ENCODE measurements around the gene IL1R2. TPM values are rescaled to one million over a fixed set of nuclear protein-coding genes. Genes with fewer than 3 reads are reported as not detected.

Gene IL1R2
- total RNA-seq, 2 donors from 2014 or later, result 3.9 to 8.3 TPM

DNA sequence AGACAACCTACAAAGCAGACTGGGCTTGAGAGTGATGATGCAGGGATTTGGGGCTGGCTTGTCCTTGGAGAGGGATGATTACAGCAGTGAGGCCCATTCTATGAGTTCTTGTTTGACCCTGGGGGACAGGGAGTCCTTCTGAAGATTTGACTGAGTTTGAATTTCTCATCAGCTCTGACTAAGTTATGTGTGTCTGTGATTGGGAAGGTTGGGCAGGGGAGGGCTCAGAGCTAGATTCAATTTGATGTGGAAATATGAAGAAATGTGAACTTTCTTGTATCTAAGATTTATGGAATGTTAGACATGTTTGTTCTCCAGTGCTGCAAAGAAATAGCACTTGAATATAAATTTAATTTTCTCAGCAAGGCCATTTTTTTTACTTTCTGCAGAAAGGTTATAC, 19.9 kb upstream of the IL1R2 start:
- ATAC-seq (no peak), DNase-seq (no peak)
- intact Hi-C loops (cut with DNase I), result no loop called here

DNA sequence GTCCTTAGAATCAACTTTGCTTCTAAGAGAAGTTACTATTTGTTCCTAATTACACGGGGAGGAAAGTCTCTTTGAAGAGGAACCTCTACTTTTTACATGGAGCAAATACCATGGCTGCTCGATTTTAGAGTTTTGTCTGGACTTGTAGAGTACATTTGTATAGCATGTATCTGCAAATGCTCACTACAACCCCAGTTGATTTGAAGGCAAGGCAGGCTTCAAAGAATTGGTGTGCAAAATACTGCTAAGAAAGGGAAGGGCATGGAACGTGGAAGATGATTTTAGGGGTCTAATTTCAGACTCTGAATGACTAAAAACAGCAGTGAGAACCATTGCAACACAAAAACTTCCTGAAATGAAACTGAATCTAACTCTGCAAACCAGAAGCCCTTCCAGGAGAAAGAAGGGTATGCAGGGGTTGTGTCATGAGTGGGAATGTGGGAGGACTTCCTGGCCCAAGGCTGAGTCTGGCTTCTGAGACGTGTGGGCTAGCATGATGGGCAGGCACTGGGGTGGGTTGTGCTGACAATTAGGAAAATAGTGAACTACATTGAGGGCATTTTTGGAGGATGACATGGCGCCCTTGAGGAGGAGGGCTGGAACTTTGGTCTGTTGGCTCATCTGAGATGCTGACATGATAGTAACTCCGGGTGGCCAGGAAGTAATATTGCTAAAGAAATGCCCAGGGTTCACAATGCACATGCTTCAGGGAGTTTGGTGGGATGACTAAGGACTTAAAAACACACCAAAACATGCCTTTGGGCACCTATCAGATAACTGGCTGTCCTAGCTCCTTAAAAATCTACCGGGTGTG, 18.9 kb upstream of the IL1R2 start:
- intact Hi-C loops (cut with DNase I), result no loop called here
- DNase-seq (no peak), ATAC-seq (peak in 1 of 2 donors; percentile 55)

DNA sequence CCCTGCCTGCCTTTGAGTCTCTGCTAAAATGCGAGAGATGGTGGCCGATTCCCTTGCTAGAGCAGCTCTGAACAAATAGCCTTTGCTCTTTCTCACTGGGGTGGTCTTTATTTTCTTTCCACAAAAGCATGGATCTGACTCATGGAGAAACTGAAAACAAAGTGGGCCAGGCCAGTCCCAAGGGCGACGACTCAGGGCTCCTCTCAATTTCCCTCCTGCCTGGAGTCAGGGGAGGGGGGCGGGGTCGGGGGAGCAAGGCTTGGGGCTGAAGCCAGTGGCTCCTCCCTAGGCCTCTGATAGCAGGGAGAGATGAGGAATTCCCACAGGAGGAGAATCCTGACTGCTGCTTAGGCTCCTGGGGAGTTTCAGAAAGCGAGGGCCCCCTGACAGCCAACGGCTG, 17.1 kb upstream of the IL1R2 start:
- DNase-seq (no peak), ATAC-seq (no peak)
- intact Hi-C loops (cut with DNase I), result no loop called here

DNA sequence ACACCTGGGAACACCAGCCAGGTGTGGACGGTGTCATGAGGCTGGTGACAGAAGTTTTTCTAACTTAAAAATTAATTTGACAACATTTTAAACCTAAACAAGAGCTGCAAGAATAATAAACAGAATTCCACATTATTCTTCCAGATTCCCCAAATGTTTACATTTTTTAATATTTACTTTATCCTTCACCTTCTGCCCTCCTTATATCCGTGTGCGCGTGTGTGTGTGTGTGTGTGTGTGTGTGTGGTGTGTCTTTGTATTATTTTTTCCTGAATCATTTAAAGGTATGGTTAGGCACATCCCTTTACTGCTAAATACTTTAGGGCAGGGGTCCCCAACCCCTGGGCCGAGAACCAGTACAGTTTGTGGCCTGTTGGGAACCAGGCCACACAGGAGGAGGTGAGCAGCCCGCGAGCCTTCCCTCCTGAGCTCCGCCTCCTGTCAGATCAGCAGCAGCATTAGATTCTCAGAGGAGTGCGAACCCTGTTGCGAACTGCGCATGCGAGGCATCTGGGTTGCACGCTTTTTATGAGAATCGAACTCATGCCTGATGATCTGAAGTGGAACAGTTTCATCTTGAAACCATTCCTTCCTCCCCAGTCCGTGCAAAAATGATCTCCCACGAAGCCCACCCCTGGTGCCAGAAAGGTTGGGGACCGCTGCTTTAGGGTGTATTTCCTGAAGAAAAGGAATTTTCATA, 16.4 kb upstream of the IL1R2 start:
- DNase-seq (no peak), ATAC-seq (no peak)
- intact Hi-C loops (cut with DNase I), result no loop called here

DNA sequence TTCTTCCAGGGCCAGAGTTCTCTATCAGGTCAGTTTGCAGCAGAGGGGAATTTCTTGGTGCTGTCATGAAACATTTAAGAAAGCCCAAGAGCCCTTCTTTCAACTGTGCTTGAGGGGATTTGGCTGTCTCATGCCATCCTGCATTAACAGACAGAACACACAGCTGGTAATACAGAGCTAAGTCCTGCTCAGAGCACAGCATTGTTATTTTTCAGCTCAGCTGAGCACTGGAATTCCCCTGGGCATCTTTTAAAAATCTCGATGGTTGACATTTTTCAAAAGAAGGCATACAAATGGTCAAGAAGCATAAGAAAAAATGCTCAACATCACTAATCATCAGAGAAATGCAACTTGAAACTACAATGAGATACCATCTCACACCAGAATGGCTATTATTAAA, 14.9 kb upstream of the IL1R2 start:
- ATAC-seq (no peak), DNase-seq (no peak)
- intact Hi-C loops (cut with DNase I), result no loop called here

DNA sequence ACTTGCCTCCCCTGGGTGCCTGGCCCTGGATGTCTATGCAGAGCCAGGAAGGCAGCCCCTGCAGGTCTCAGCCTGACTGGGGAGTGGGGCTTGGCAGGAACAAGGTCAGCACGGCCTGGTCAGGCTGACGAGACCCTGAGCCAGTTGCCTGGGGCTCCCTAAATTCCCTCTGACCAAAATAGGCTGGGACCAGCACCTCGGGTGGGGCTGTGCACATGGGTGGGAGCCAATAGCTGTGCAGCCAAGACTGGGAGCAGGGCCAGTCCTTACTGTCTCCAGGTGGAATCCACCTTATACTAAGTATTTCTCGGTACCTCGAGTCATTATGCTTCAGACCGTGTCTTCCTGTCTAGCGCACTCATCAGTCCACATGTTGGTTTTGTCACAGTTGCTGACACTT, 11.4 kb upstream of the IL1R2 start:
- DNase-seq, result no peak
- intact Hi-C loops (cut with DNase I), result loop anchor here in 1 of 2 donors (5.0 kb wide), 1 partner anchor 98 kb away; no protein-coding TSS in a partner anchor

DNA sequence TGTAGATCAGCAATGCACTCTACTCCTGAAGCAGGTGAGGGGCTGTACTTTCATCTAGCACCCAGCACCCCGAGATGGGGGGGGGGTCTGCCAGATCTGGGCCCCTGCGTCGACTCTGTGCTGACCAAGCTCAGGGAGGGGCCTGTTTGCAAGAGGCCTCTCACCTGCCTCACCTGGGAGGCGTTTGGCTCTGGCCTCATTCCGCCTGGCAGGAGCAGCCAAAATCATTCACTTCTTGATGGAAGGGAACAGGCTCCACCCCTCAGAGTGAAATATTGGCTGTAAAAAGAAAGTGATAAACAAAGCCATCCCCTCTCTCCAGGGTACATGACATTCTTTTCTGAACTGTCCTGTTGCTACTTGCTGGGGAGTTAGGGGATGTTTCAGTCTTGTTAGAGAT, 10.7 kb upstream of the IL1R2 start:
- no peak for DNase-seq
- intact Hi-C loops (cut with DNase I), result loop anchor here in 1 of 2 donors (5.0 kb wide), 1 partner anchor 99 kb away; no protein-coding TSS in a partner anchor
- ATAC-seq, result no peak

More for the DNA sequence above, 11.4 kb upstream of the IL1R2 start:
- no peak for ATAC-seq

DNA sequence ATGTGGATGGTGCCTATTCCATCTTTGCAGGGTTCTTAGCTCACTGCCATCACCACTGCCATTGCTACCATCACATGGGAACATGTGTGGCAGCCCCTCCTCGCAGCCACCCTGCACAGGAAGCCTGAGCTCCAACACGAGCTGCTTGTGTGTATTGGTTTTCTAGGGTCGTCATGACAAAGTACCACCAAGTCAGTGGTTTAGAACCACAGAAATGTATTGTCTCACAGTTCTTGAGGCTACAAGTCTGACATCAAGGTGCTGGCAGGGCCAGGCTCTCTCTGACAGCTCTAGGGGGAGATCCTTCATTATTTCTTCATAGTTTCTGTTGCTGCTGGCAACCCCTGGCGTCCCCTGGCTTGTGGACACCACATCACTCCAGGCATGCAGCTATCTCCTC, 10.3 kb upstream of the IL1R2 start:
- ATAC-seq (no peak), DNase-seq (no peak)
- intact Hi-C loops (cut with DNase I), result loop anchor here in 1 of 2 donors (5.0 kb wide), 1 partner anchor 99 kb away; no protein-coding TSS in a partner anchor

DNA sequence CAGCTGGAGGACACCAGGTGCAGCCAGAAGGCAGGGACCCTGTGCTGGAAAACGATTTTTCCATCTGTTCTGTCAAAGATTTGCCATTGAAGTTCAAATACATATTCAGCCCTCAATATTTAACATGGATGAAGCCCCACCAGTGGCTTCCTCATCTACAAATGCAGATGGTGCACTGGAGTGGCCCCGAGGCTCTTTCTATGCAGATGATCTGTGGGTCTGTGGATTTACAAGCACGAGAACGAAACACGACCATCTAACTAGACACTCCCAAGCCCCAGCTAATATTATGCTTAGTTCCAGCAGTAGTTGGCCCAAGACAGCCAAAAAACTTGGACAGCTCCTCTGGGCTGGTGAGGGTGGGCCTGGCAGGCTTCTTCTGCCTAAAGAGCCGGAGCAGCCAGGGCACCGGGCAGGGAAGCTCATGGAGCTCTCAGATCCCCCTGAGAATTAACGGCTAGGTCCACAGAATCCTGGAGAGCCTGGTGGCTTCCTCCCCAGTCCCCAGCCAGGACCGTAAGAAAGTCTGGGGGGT, 9.2 kb upstream of the IL1R2 start:
- intact Hi-C loops (cut with DNase I), result loop anchor here in 1 of 2 donors (5.0 kb wide), 1 partner anchor 100 kb away; no protein-coding TSS in a partner anchor

DNA sequence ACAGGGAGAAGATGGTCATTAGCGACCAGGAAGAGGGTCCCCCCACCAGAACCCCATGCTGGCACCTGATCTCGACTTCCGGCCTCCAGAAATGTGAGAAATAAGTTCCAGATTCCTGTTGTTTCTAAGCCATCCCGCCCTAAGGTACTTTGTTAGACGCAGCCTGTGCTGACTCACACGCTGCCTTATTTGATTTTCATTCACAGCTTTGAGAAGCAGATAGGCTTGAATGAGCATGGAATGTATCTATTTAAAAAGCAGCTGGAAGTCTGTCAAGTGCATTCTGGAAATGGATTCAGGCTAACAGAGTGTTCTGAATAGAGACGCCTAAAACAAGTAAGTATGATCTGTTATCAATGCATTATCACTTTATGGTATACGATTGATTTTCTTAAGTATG, 8.3 kb upstream of the IL1R2 start:
- no peak for DNase-seq
- intact Hi-C loops (cut with DNase I), result loop anchor here in 1 of 2 donors (5.0 kb wide), 1 partner anchor 101 kb away; no protein-coding TSS in a partner anchor
- ATAC-seq, result peak; percentile 64 to 70

More for the DNA sequence above, 9.2 kb upstream of the IL1R2 start:
- no peak for ATAC-seq
- no peak for DNase-seq

DNA sequence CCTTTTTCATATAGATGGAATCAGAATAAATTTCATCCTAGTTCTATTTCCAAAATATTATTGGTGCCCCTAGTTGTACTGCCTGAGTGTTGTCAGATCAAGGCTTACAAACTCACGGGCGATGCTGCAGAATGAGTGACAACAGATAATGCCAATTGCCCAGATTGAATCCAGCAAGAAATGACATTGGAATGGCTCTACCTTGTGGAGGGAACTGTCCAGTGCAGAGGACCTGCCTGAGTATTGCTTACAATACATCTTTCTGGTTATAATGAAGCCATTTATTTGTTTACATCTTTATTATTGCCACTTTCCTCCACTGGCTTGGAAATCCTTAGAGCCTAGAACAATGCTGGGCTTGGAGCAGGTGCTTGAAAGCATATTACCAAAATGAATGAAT, 7.8 kb upstream of the IL1R2 start:
- ATAC-seq (peak; percentile 9 to 55), DNase-seq (no peak)
- intact Hi-C loops (cut with DNase I), result loop anchor here in 1 of 2 donors (5.0 kb wide), 1 partner anchor 102 kb away; no protein-coding TSS in a partner anchor

DNA sequence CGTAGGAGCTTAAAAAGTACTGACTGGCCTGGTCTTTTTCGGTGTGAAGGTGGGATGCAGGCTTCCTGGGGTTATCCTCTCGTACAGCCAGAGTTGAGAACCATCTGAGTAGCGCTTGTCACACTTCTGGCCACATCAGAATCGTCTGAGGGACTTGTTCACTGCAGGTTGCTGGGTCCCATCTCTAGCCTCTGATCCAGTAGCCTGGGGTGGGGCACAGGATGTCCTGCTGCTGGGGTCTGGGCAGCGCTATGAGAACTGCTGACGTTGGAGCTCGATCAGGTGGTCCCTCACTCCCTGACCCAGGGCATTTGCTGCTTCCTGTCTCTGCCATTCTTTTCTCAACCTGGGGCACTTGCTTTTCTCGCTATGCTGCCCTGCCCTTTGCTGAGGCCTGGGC, 7.1 kb upstream of the IL1R2 start:
- DNase-seq (no peak), ATAC-seq (no peak)
- intact Hi-C loops (cut with DNase I), result loop anchor here in 1 of 2 donors (5.0 kb wide), 1 partner anchor 102 kb away; no protein-coding TSS in a partner anchor

DNA sequence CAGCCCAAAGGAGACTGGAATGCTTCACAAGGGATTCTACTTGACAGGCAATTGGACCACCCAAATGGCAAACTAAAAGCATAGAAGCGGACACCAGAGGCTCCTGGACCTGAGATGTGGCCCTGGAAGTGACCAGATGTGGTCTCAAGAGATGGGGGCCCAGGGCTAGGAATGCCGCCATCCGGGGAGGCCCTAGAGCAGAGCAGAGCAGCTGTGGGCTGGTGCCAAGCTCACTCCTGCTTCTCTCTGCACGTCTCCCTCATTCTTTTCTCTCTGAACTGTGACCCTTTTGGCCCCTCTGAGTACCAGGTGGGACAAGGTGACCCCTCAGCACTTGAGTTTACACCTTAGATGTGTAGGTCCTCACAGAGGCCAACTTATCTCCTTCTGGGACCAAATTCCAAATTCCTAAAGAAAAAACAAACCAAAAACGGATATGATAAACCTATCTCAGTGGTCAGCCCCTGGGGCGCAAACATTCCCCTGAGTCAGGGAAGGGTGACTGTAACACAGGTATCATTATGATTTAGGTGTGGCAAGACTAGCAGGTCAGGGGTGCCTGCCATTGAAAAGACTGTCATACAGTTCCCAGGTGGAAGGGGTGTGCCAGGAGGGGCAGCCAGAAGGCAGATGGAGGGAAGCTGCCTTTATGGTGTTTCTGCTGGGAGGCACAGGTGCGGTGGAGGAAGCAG, 6.5 kb upstream of the IL1R2 start:
- intact Hi-C loops (cut with DNase I), result no loop called here
- ATAC-seq, result no peak
- no peak for DNase-seq

DNA sequence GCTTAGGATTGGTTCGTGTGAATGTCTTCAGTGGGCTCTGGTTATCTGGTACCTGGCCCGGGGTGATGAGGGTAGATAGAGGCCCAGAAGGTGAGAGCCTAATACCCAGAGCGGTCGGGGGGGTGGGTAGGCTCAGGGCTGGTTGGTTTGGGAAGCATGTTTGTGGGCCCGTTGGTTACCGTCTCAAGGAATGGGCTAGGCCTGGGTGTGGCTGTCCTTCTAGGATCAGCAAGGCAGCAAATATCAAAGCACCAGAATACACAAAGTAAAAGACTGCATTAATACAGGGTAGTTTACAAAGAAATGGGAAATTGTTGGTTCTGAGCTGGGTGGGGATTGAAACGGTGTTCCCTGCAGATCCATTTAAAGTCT, 6.0 kb upstream of the IL1R2 start:
- DNase-seq (no peak), ATAC-seq (no peak)
- intact Hi-C loops (cut with DNase I), result no loop called here

DNA sequence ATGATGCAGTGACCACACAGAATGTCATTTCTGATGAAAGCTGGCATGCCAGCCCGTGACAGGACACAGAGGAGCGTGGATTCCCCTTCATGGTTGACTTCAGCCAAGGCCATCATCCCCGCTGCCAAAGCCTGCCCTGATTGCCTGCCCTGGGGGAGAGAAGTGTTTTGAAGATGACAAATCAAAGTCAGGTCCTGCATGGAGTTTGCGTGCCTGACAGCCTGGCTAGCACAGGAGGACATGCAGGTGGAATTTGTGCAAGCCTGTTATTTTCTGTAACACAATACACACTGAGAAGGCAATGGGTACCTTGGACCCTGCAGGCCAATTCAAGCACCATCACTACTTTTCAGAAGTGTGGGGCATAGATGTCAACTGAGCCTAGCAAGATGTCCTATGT, 5.4 kb upstream of the IL1R2 start:
- intact Hi-C loops (cut with DNase I), result no loop called here
- no peak for ATAC-seq
- DNase-seq, result no peak

DNA sequence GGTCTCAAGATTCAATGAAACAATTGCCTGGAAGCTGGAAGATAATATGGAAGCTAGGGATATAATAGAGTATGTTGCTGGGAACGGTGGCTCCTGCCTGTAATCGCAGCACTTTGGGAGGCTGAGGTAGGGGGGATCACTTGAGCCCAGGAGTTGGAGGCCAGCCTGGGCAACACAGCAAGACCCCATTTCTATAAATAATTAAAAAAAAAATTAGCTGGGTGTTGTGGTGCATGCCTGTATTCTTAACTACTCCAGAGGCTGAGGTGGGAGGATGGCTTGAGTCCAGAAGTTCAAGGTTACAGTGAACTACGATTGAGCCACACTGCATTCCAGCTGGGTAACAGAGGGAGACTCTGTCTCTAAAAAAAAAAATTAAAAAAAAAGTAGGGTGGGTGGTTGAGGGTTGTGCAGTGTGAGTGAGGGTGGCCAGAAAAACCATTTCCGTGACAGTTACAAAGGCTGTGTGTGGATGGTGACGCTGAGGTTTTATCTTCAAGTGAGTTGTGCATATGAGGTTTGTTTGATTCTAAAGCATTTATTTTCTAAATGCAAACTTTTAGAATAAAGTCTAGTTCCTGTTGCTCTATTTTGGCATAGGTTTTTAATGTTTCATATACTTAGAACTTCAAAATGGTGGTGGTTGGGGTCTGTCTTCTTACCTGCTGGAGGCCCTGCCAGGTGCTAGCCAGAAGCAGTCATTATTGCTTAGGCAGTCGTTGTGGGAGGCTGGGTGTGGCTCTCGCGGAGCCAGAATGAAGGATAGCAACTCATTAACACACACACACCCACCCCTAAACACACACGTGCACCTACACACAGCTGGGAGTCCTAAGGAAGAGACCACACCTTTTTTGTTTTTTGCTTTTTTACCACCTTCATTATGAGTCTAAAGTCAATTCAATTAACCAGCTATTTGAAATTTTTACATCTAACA, 4.7 kb upstream of the IL1R2 start:
- ATAC-seq, result no peak
- intact Hi-C loops (cut with DNase I), result no loop called here

DNA sequence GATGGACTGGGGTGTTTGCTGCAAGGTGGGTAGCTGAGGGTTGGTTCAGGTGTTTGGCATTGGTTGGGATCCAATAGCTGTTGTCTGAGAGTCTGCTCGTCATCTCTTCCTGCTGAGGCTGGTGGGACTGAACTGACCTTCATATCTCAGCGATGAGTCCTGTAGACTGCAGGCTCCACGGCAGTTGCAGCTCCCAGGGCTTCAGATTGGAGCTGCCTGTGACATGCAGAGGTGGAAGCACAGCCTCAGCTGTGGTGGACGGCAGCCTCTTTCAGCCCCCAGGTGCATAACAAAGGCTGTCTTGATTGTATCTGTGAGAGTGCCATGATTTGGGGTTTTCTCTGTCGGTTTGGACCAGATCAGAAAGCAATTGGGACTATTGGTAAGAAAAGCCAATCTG, 3.9 kb upstream of the IL1R2 start:
- DNase-seq, result no peak
- intact Hi-C loops (cut with DNase I), result no loop called here
- ATAC-seq, result no peak

More for the DNA sequence above, 4.7 kb upstream of the IL1R2 start:
- no peak for DNase-seq

DNA sequence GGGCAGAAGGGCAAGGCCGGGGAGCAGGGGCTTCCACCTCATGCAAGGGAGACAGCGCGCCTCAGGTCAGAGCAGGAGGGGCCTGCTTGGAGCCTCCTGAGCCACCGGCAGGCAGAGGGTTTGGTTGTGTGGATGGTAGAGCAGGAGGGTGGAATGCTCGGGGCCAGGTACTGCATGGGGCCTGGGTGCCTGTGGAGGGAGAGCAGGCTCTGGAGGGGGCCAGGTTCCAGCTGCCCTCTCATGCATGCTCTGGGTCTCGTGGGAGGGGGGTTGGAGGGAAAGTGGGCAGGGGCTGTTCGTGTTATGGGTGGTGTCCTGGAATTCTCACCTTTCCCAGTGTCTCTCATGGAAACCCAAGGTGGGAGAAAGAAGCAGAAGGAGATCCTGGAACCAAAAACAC, 3.2 kb upstream of the IL1R2 start:
- ATAC-seq (no peak), DNase-seq (no peak)
- intact Hi-C loops (cut with DNase I), result no loop called here

All from left cardiac atrium (tissue), 4 donors.